ENCODE measurements around the gene MECP2.

The MECP2 gene

GRCh38 chrX:154135458-154136229 lies 38.1 kb upstream of the MECP2 start:
- Histone ChIP-seq H3K18ac (ENCODE audit: low read length) (no peak overlapping the region), H4K8ac (ENCODE audit: low read depth, low read length) (no peak overlapping the region), H2BK120ac (ENCODE audit: insufficient read depth, low read length, poor library complexity) (no peak overlapping the region), H3K79me2 (ENCODE audit: control insufficient read depth, insufficient read depth, low read length, poor library complexity) (no peaks in the 10 kb centered on the region), H4K91ac (ENCODE audit: low read depth, low read length) (no peak overlapping the region), H3K4me2 (ENCODE audit: low read length) (no peak overlapping the region), H2AK5ac (ENCODE audit: low read length) (no peak overlapping the region), H3K79me1 (ENCODE audit: low read length) (no peaks in the 10 kb centered on the region), H3K14ac (ENCODE audit: low read length) (no peak overlapping the region), H3K9me3 (ENCODE audit: insufficient read depth, low read depth, low read length) (no peaks in the 10 kb centered on the region), H2AFZ (ENCODE audit: insufficient read depth, low read length, poor library complexity) (no peak overlapping the region), H3K36me3 (ENCODE audit: control insufficient read depth in 1 of 2, insufficient read depth in 2 of 2, low read length in 2 of 2) (no peaks in the 10 kb centered on the region), H4K12ac (ENCODE audit: low read depth, low read length) (no peak overlapping the region), H3K4me1 (ENCODE audit: control insufficient read depth in 1 of 2, insufficient read depth in 2 of 2, low read length in 2 of 2) (no peaks in the 10 kb centered on the region), H2BK5ac (ENCODE audit: low read depth, low read length, poor library complexity) (no peak overlapping the region), H3K27ac (ENCODE audit: low read depth, low read length) (no peak overlapping the region), H3K9ac (ENCODE audit: low read length) (no peak overlapping the region), H3K27me3 (ENCODE audit: insufficient read depth, low read length) (no peaks in the 10 kb centered on the region), H3K4ac (ENCODE audit: low read depth, low read length) (no peak overlapping the region), H3K4me3 (ENCODE audit: low read depth, low read length) (no peak overlapping the region), H3K23ac (ENCODE audit: low read length) (no peak overlapping the region), H2BK12ac (ENCODE audit: low read length) (no peak overlapping the region)
- DNase-seq, result no peak
- whole genome bisulfite sequencing (ENCODE audit: extremely low coverage, insufficient coverage, insufficient read length), result no CpG with 5 or more reads among the region's 7 CpGs

- H3K18ac ChIP-seq (ENCODE audit: low read length), result no peak overlapping the region
- H3K4me3 ChIP-seq (ENCODE audit: low read depth, low read length), result no peak overlapping the region
- H3K14ac ChIP-seq (ENCODE audit: low read length), result no peak overlapping the region
- no peak overlapping the region for H4K8ac ChIP-seq (ENCODE audit: low read depth, low read length)
- no peak overlapping the region for H4K91ac ChIP-seq (ENCODE audit: low read depth, low read length)
- H2AK5ac ChIP-seq (ENCODE audit: low read length), result no peak overlapping the region
- H3K4ac ChIP-seq (ENCODE audit: low read depth, low read length), result no peak overlapping the region
- H3K23ac ChIP-seq (ENCODE audit: low read length), result no peak overlapping the region
- H2AFZ ChIP-seq (ENCODE audit: insufficient read depth, low read length, poor library complexity), result no peak overlapping the region
- H3K27me3 ChIP-seq (ENCODE audit: insufficient read depth, low read length), result no peaks in the 10 kb centered on the region
- no peaks in the 10 kb centered on the region for H3K79me1 ChIP-seq (ENCODE audit: low read length)
- no CpG with 5 or more reads among the region's 9 CpGs for WGBS (ENCODE audit: extremely low coverage, insufficient coverage, insufficient read length)
- H3K4me2 ChIP-seq (ENCODE audit: low read length), result no peak overlapping the region
- H4K12ac ChIP-seq (ENCODE audit: low read depth, low read length), result no peak overlapping the region
- no peaks in the 10 kb centered on the region for H3K9me3 ChIP-seq (ENCODE audit: insufficient read depth, low read depth, low read length)
- no peak overlapping the region for H2BK120ac ChIP-seq (ENCODE audit: insufficient read depth, low read length, poor library complexity)
- H3K27ac ChIP-seq (ENCODE audit: low read depth, low read length), result no peak overlapping the region
- H3K4me1 ChIP-seq (ENCODE audit: control insufficient read depth in 1 of 2, insufficient read depth in 2 of 2, low read length in 2 of 2), result no peaks in the 10 kb centered on the region
- H2BK5ac ChIP-seq (ENCODE audit: low read depth, low read length, poor library complexity), result no peak overlapping the region
- DNase-seq, result no peak
- H3K36me3 ChIP-seq (ENCODE audit: control insufficient read depth in 1 of 2, insufficient read depth in 2 of 2, low read length in 2 of 2), result no peaks in the 10 kb centered on the region
- no peak overlapping the region for H3K9ac ChIP-seq (ENCODE audit: low read length)
- no peaks in the 10 kb centered on the region for H3K79me2 ChIP-seq (ENCODE audit: control insufficient read depth, insufficient read depth, low read length, poor library complexity)
- no peak overlapping the region for H2BK12ac ChIP-seq (ENCODE audit: low read length)
Observed at GRCh38 chrX:154132366-154132765, 34.8 kb upstream of the MECP2 start.

- no peaks in the 10 kb centered on the region for H3K4me1 ChIP-seq (ENCODE audit: control insufficient read depth in 1 of 2, insufficient read depth in 2 of 2, low read length in 2 of 2)
- H2BK120ac ChIP-seq (ENCODE audit: insufficient read depth, low read length, poor library complexity), result no peak overlapping the region
- no peak overlapping the region for H3K18ac ChIP-seq (ENCODE audit: low read length)
- H3K4ac ChIP-seq (ENCODE audit: low read depth, low read length), result no peak overlapping the region
- no peak overlapping the region for H3K27ac ChIP-seq (ENCODE audit: low read depth, low read length)
- no peak overlapping the region for H3K9ac ChIP-seq (ENCODE audit: low read length)
- no peak overlapping the region for H2AK5ac ChIP-seq (ENCODE audit: low read length)
- H4K12ac ChIP-seq (ENCODE audit: low read depth, low read length), result no peak overlapping the region
- no peak overlapping the region for H3K4me2 ChIP-seq (ENCODE audit: low read length)
- no peak overlapping the region for H2BK12ac ChIP-seq (ENCODE audit: low read length)
- H3K36me3 ChIP-seq (ENCODE audit: control insufficient read depth in 1 of 2, insufficient read depth in 2 of 2, low read length in 2 of 2), result no peaks in the 10 kb centered on the region
- DNase-seq, result no peak
- no CpG with 5 or more reads among the region's 4 CpGs for WGBS (ENCODE audit: extremely low coverage, insufficient coverage, insufficient read length)
- H3K4me3 ChIP-seq (ENCODE audit: low read depth, low read length), result no peak overlapping the region
- no peaks in the 10 kb centered on the region for H3K27me3 ChIP-seq (ENCODE audit: insufficient read depth, low read length)
- no peak overlapping the region for H3K23ac ChIP-seq (ENCODE audit: low read length)
- no peaks in the 10 kb centered on the region for H3K9me3 ChIP-seq (ENCODE audit: insufficient read depth, low read depth, low read length)
- H3K79me2 ChIP-seq (ENCODE audit: control insufficient read depth, insufficient read depth, low read length, poor library complexity), result no peaks in the 10 kb centered on the region
- no peak overlapping the region for H4K8ac ChIP-seq (ENCODE audit: low read depth, low read length)
- no peaks in the 10 kb centered on the region for H3K79me1 ChIP-seq (ENCODE audit: low read length)
- H2BK5ac ChIP-seq (ENCODE audit: low read depth, low read length, poor library complexity), result no peak overlapping the region
- no peak overlapping the region for H4K91ac ChIP-seq (ENCODE audit: low read depth, low read length)
- no peak overlapping the region for H2AFZ ChIP-seq (ENCODE audit: insufficient read depth, low read length, poor library complexity)
- no peak overlapping the region for H3K14ac ChIP-seq (ENCODE audit: low read length)
Observed at GRCh38 chrX:154131955-154132354, 34.4 kb upstream of the MECP2 start.

GRCh38 chrX:154126101-154126500 lies 28.6 kb upstream of the MECP2 start:
- Histone ChIP-seq H3K4ac (ENCODE audit: low read depth, low read length) (no peak overlapping the region), H3K23ac (ENCODE audit: low read length) (no peak overlapping the region), H2AFZ (ENCODE audit: insufficient read depth, low read length, poor library complexity) (no peak overlapping the region), H2AK5ac (ENCODE audit: low read length) (no peak overlapping the region), H3K4me2 (ENCODE audit: low read length) (no peak overlapping the region), H3K27me3 (ENCODE audit: insufficient read depth, low read length) (no peaks in the 10 kb centered on the region), H3K27ac (ENCODE audit: low read depth, low read length) (no peak overlapping the region), H2BK5ac (ENCODE audit: low read depth, low read length, poor library complexity) (no peak overlapping the region), H3K79me2 (ENCODE audit: control insufficient read depth, insufficient read depth, low read length, poor library complexity) (no peaks in the 10 kb centered on the region), H3K79me1 (ENCODE audit: low read length) (no peaks in the 10 kb centered on the region), H3K9ac (ENCODE audit: low read length) (no peak overlapping the region), H4K91ac (ENCODE audit: low read depth, low read length) (no peak overlapping the region), H3K18ac (ENCODE audit: low read length) (no peak overlapping the region), H4K12ac (ENCODE audit: low read depth, low read length) (no peak overlapping the region), H3K14ac (ENCODE audit: low read length) (no peak overlapping the region), H2BK120ac (ENCODE audit: insufficient read depth, low read length, poor library complexity) (no peak overlapping the region), H3K4me1 (ENCODE audit: control insufficient read depth in 1 of 2, insufficient read depth in 2 of 2, low read length in 2 of 2) (peaks cover 3 to 14% of the 10 kb centered on the region in 2 experiments), H3K4me3 (ENCODE audit: low read depth, low read length) (no peak overlapping the region), H3K36me3 (ENCODE audit: control insufficient read depth in 1 of 2, insufficient read depth in 2 of 2, low read length in 2 of 2) (no peaks in the 10 kb centered on the region), H2BK12ac (ENCODE audit: low read length) (no peak overlapping the region), H3K9me3 (ENCODE audit: insufficient read depth, low read depth, low read length) (no peaks in the 10 kb centered on the region), H4K8ac (ENCODE audit: low read depth, low read length) (no peak overlapping the region)
- no peak for DNase-seq
- WGBS (ENCODE audit: extremely low coverage, insufficient coverage, insufficient read length), result no CpG with 5 or more reads among the region's 11 CpGs
